PC-9 (cell line): Measurements from ENCODE around the gene CRYGS. TPM values are rescaled to one million over a fixed set of nuclear protein-coding genes. Genes with fewer than 3 reads are reported as not detected.

Experiments
- BruUV-seq: library from RNA; stranded (reverse); fragments of 400-500 nt; replicated peaks from 2 replicates; lab custom pipeline; 2021; lab: Mats Ljungman, UMichigan
- CTCF ChIA-PET: fragments of 300-600 bp; sonication (Branson Sonifier 250); formaldehyde crosslinking; loops from one replicate; lab custom pipeline; 2022; ENCODE audit warnings: antibody characterized with exemption; lab: Charles Lee
- POLR2A ChIA-PET: fragments of 300-600 bp; sonication (Branson Sonifier 250); formaldehyde crosslinking; loops from one replicate; lab custom pipeline; 2022; ENCODE audit warnings: antibody characterized with exemption; ENCODE audit not compliant: unreplicated experiment; lab: Charles Lee
- DNase-seq, 2 experiments: peaks; one replicate each; pipeline versions ENCODE4 v3.0.0 to v3.0.0-alpha.2; 2015 to 2022; ENCODE audit warnings: mixed read lengths in 1 of 2
- H2AFZ ChIP-seq: fragments of 200-600 bp; sonication (generic); 2 replicates; pipeline ENCODE4 v1.8.1; 2017; ENCODE audit warnings: antibody characterized with exemption
- H3F3A ChIP-seq: fragments of 200-600 bp; sonication (generic); 2 replicates; pipeline ENCODE4 v1.8.1; 2017; ENCODE audit warnings: antibody characterized with exemption, mild to moderate bottlenecking, low read depth; ENCODE audit not compliant: insufficient read depth
- H3K27ac ChIP-seq: fragments of 200-600 bp; sonication (generic); 2 replicates; pipeline ENCODE4 v1.6.1; 2016; ENCODE audit warnings: mixed run types
- H3K27me3 ChIP-seq: fragments of 200-600 bp; sonication (generic); 2 replicates; pipeline ENCODE4 v1.6.1; 2016; ENCODE audit warnings: low read depth, mixed run types; ENCODE audit not compliant: insufficient read depth
- H3K36me3 ChIP-seq: fragments of 200-600 bp; sonication (generic); 2 replicates; pipeline ENCODE4 v1.6.1; 2016; ENCODE audit warnings: low read depth, mixed run types
- H3K4me1 ChIP-seq: fragments of 200-600 bp; sonication (generic); replicated peaks from 2 replicates; pipeline ENCODE4 v1.6.1; 2016; ENCODE audit warnings: mixed run types; ENCODE audit not compliant: insufficient read depth
- H3K4me2 ChIP-seq: fragments of 200-600 bp; sonication (generic); 2 replicates; pipeline ENCODE4 v1.6.1; 2017; ENCODE audit warnings: mixed run types
- H3K4me3 ChIP-seq: fragments of 200-600 bp; sonication (generic); 2 replicates; pipeline ENCODE4 v1.6.1; 2016; ENCODE audit warnings: mixed run types
- H3K79me2 ChIP-seq: fragments of 200-600 bp; sonication (generic); 2 replicates; pipeline ENCODE4 v1.6.1; 2017; ENCODE audit warnings: low read depth, mixed run types
- H3K9me2 ChIP-seq: fragments of 200-600 bp; sonication (generic); 2 replicates; pipeline ENCODE4 v1.8.1; 2017; ENCODE audit warnings: mild to moderate bottlenecking; ENCODE audit not compliant: insufficient read depth
- H3K9me3 ChIP-seq: fragments of 200-600 bp; sonication (generic); 2 replicates; pipeline ENCODE4 v1.8.1; 2016; ENCODE audit warnings: low read depth; ENCODE audit not compliant: insufficient read depth
- H4K20me1 ChIP-seq: fragments of 200-600 bp; sonication (generic); 2 replicates; pipeline ENCODE4 v1.8.1; 2017; ENCODE audit not compliant: insufficient read depth
- CTCF ChIP-seq: fragments of 200-600 bp; sonication (generic); conservative IDR thresholded peaks from 2 replicates; pipeline ENCODE4 v1.6.1; 2017; ENCODE audit warnings: mixed run types, antibody characterized with exemption, mild to moderate bottlenecking, moderate library complexity
- EZH2 ChIP-seq: fragments of 200-600 bp; sonication (generic); IDR thresholded peaks from 2 replicates; pipeline ENCODE4 v1.8.0; 2017; ENCODE audit warnings: antibody characterized with exemption, low read depth
- intact Hi-C: fragments of 100-400 bp; cut with micrococcal nuclease; formaldehyde crosslinking; loops from one replicate; pipeline ENCODE4 v1.10.0; 2022; ENCODE audit not compliant: unreplicated experiment
- total RNA-seq: library from RNA; stranded (reverse); gene quantifications from 2 replicates; pipeline ENCODE4 v1.2.3, GENCODE V29; 2021

Gene CRYGS
- total RNA-seq, 1 experiment from 2014 or later: 2.8 TPM

GRCh38 chr3:186510374-186511079, 33.7 kb downstream of the CRYGS start:
- H3K9me2 ChIP-seq: no peaks in the 10 kb centered on the region
- peaks cover 95% of the 10 kb centered on the region for H3K27me3 ChIP-seq
- ChIA-PET CTCF (no interaction called here), POLR2A (no interaction called here)
- H3K9me3 ChIP-seq: no peaks in the 10 kb centered on the region
- TF ChIP-seq CTCF (no peak), EZH2 (no peak)
- no peaks in the 10 kb centered on the region for H3K36me3 ChIP-seq
- intact Hi-C loops: no loop called here
- no peak overlapping the region for H2AFZ ChIP-seq
- H3K79me2 ChIP-seq: no peaks in the 10 kb centered on the region
- no peaks in the 10 kb centered on the region for H3K4me1 ChIP-seq
- no peak for DNase-seq
- no TSS peak for BruUV-seq
- no peak overlapping the region for H3K4me2 ChIP-seq
- H3K4me3 ChIP-seq: no peak overlapping the region
- H4K20me1 ChIP-seq: no peaks in the 10 kb centered on the region
- no peaks in the 10 kb centered on the region for H3F3A ChIP-seq
- H3K27ac ChIP-seq: no peak overlapping the region

GRCh38 chr3:186509423-186509822, 34.8 kb downstream of the CRYGS start:
- Histone ChIP-seq H4K20me1 (no peaks in the 10 kb centered on the region), H3K4me3 (no peak overlapping the region), H3K9me2 (no peaks in the 10 kb centered on the region), H3K27me3 (peaks cover 95% of the 10 kb centered on the region), H3K9me3 (no peaks in the 10 kb centered on the region), H3K4me2 (no peak overlapping the region), H3K27ac (no peak overlapping the region), H3K4me1 (no peaks in the 10 kb centered on the region), H3F3A (no peaks in the 10 kb centered on the region), H3K36me3 (no peaks in the 10 kb centered on the region), H2AFZ (no peak overlapping the region), H3K79me2 (no peaks in the 10 kb centered on the region)
- TF ChIP-seq CTCF (no peak), EZH2 (no peak)
- intact Hi-C loops: no loop called here
- BruUV-seq: no TSS peak
- no peak for DNase-seq
- CTCF ChIA-PET: no interaction called here
- POLR2A ChIA-PET: no interaction called here

- Histone ChIP-seq H2AFZ (no peak overlapping the region), H3F3A (no peaks in the 10 kb centered on the region), H3K27ac (no peak overlapping the region), H3K27me3 (peaks cover 95% of the 10 kb centered on the region), H4K20me1 (no peaks in the 10 kb centered on the region), H3K79me2 (no peaks in the 10 kb centered on the region), H3K4me1 (no peaks in the 10 kb centered on the region), H3K4me3 (no peak overlapping the region), H3K4me2 (no peak overlapping the region), H3K36me3 (no peaks in the 10 kb centered on the region), H3K9me2 (no peaks in the 10 kb centered on the region), H3K9me3 (no peaks in the 10 kb centered on the region)
- BruUV-seq: no TSS peak
- TF ChIP-seq CTCF (no peak), EZH2 (no peak)
- no peak for DNase-seq
- intact Hi-C loops: no loop called here
- POLR2A ChIA-PET: no interaction called here
- CTCF ChIA-PET: no interaction called here
Measured at GRCh38 chr3:186506857-186507256, 37.3 kb downstream of the CRYGS start.
